ENCODE data around the gene TBPL2.

DNA sequence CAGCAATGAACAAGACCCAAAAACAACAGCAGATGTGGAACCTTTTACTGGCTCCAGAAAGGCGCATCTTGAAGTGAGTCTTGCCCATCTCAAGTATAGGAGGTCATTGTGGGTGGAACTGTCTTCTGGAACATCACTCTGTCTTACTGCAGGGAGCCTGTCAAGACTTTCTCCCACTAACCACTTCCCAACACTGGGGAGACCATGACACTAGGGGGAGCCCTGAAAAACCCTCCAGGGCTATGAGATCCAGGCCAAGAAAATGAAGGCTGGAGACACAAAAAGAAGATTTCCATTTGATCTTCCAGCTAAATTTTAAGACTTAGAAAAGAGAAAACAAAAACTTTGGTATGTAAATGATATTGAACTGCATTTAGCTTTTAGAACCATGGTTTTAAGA, 15.3 kb downstream of the TBPL2 start:
- peak; percentile 47 for TF ChIP-seq CTCF (CRISPR knock-in tag; IDR thresholded peaks at IDR 0.05)
- no peak for TF ChIP-seq ARNTL (CRISPR knock-in tag; IDR thresholded peaks at IDR 0.05)
- TF ChIP-seq ZFP36 (IDR thresholded peaks at IDR 0.05; ENCODE audit: borderline replicate concordance, low read depth, low read length, partially characterized antibody): no peak
- TF ChIP-seq TBP (CRISPR knock-in tag; IDR thresholded peaks at IDR 0.05): no peak
- TF ChIP-seq PHF20 (CRISPR knock-in tag; IDR thresholded peaks at IDR 0.05): no peak
- no peak for TF ChIP-seq MXD4 (CRISPR knock-in tag; IDR thresholded peaks at IDR 0.05)
- TF ChIP-seq XRCC5 (optimal IDR thresholded peaks at IDR 0.05; ENCODE audit: low read length): no peak
- TF ChIP-seq ETS1 (CRISPR knock-in tag; IDR thresholded peaks at IDR 0.05): no peak
- no peak for TF ChIP-seq ZNF253 (CRISPR knock-in tag; IDR thresholded peaks at IDR 0.05; ENCODE audit: borderline replicate concordance)
- no peak for TF ChIP-seq ZNF274 (CRISPR knock-in tag; IDR thresholded peaks at IDR 0.05)
- TF ChIP-seq CHD4 (IDR thresholded peaks at IDR 0.05; ENCODE audit: borderline replicate concordance, low read length): no peak
- TF ChIP-seq E2F1 (CRISPR knock-in tag; IDR thresholded peaks at IDR 0.05): no peak
- TF ChIP-seq ZBTB40 (IDR thresholded peaks at IDR 0.05): no peak
- no peak for TF ChIP-seq ZBTB40 (CRISPR knock-in tag; IDR thresholded peaks at IDR 0.05)
- TF ChIP-seq ZNF775 (CRISPR knock-in tag; IDR thresholded peaks at IDR 0.05; ENCODE audit: borderline replicate concordance): no peak

All from HepG2 (cell line).